ENCODE measurements around the gene TJP1. TPM values are rescaled to one million over a fixed set of nuclear protein-coding genes. Genes with fewer than 3 reads are reported as not detected.

Gene TJP1
- total RNA-seq, 3 donors from 2014 or later (not counting 1 experiment from before 2014, with no cell fraction given) = not detected

DNA sequence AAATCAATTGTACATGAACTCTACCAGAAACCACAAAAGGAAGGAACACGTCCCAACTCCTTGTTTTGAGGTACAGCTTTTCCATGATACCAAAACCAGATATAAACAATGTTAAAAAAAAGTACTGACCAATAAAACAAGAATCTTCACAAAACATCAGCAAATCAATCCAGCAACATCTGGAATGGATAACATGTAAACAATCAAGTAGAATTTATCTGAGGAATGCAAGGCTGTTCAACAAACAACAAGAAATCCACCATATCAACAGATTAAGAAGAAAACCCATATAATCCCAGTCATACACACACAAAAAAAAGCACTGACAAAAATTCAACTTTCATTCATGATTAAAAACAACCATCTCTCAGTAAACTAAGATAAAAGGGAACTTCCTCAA lies 26.7 kb downstream of the TJP1 start:
- Histone ChIP-seq H3K27ac (ENCODE audit: low read length) (no peak overlapping the region), H3K4me1 (ENCODE audit: control insufficient read depth, insufficient read depth, low read length) (no peaks in the 10 kb centered on the region), H3K27me3 (ENCODE audit: control insufficient read depth, insufficient read depth, low read length) (peaks cover 2% of the 10 kb centered on the region), H3K36me3 (ENCODE audit: control insufficient read depth, insufficient read depth, low read length) (no peaks in the 10 kb centered on the region), H3K9me3 (ENCODE audit: control insufficient read depth, insufficient read depth, low read length) (no peaks in the 10 kb centered on the region), H3K4me3 (ENCODE audit: low read length) (no peak overlapping the region)
- Mint-ChIP-seq H3K4me3 (no peak overlapping the region), H3K27me3 (ENCODE audit: low read depth in 2 of 2) (peaks cover 16 to 49% of the 10 kb centered on the region in 2 donors), H3K36me3 (no peaks in the 10 kb centered on the region), H3K9me3 (peaks cover 0 to 2% of the 10 kb centered on the region in 2 donors), H3K4me1 (no peaks in the 10 kb centered on the region), H3K27ac (no peak overlapping the region)
- TF ChIP-seq, protein P1, sequence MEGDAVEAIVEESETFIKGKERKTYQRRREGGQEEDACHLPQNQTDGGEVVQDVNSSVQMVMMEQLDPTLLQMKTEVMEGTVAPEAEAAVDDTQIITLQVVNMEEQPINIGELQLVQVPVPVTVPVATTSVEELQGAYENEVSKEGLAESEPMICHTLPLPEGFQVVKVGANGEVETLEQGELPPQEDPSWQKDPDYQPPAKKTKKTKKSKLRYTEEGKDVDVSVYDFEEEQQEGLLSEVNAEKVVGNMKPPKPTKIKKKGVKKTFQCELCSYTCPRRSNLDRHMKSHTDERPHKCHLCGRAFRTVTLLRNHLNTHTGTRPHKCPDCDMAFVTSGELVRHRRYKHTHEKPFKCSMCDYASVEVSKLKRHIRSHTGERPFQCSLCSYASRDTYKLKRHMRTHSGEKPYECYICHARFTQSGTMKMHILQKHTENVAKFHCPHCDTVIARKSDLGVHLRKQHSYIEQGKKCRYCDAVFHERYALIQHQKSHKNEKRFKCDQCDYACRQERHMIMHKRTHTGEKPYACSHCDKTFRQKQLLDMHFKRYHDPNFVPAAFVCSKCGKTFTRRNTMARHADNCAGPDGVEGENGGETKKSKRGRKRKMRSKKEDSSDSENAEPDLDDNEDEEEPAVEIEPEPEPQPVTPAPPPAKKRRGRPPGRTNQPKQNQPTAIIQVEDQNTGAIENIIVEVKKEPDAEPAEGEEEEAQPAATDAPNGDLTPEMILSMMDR (IDR thresholded peaks at IDR 0.05) = no peak
- intact Hi-C loops (cut with micrococcal nuclease) = no loop called here
- 29% methylated on average over 1 of the region's 1 CpG for WGBS (ENCODE audit: insufficient coverage)
- DNase-seq (no peak), ATAC-seq (no peak)

DNA sequence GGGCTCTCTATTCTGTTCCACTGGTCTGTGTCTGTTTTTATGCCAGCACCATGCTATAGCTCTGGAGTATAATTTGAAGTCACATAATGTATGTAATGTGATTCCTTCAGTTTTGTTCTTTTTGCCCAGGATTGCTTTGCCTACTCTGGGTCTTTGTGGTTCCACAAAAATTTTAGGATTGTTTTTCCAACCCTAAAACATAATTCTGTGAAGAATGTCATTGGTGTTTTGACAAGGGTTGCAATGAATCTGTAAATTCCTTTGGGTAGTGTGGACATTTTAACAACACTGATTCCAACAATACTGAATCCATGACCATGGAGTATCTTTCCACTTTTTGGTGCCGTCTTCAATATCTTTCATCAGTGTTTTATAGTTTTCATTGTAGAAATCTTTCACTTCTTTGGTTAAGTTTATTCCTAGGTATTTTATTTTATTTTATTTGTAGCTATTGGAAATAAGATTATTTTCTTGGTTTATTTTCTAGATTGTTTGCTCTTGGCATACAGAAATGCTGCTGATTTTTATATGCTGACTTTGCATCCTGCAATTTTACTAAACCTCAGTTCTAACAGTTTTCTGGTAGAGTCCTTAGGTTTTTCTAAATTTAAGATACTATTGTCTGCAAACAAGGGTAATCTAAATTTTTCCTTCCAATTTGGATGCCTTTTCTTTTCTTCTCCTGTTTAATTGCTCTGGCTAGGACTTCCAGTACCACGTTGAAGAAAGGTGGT lies 29.7 kb downstream of the TJP1 start:
- ATAC-seq (no peak), DNase-seq (no peak)
- Mint-ChIP-seq H3K4me3 (no peak overlapping the region), H3K4me1 (no peaks in the 10 kb centered on the region), H3K27ac (no peak overlapping the region), H3K36me3 (no peaks in the 10 kb centered on the region), H3K9me3 (peaks cover 0 to 4% of the 10 kb centered on the region in 2 donors), H3K27me3 (ENCODE audit: low read depth in 2 of 2) (peaks cover 19 to 42% of the 10 kb centered on the region in 2 donors)
- Histone ChIP-seq H3K36me3 (ENCODE audit: control insufficient read depth, insufficient read depth, low read length) (no peaks in the 10 kb centered on the region), H3K27me3 (ENCODE audit: control insufficient read depth, insufficient read depth, low read length) (no peaks in the 10 kb centered on the region), H3K9me3 (ENCODE audit: control insufficient read depth, insufficient read depth, low read length) (no peaks in the 10 kb centered on the region), H3K4me3 (ENCODE audit: low read length) (no peak overlapping the region), H3K4me1 (ENCODE audit: control insufficient read depth, insufficient read depth, low read length) (no peaks in the 10 kb centered on the region), H3K27ac (ENCODE audit: low read length) (no peak overlapping the region)
- TF ChIP-seq, protein P1 (IDR thresholded peaks at IDR 0.05) = no peak
- intact Hi-C loops (cut with micrococcal nuclease) = no loop called here
- no CpG with 5 or more reads among the region's 2 CpGs for WGBS (ENCODE audit: insufficient coverage)

DNA sequence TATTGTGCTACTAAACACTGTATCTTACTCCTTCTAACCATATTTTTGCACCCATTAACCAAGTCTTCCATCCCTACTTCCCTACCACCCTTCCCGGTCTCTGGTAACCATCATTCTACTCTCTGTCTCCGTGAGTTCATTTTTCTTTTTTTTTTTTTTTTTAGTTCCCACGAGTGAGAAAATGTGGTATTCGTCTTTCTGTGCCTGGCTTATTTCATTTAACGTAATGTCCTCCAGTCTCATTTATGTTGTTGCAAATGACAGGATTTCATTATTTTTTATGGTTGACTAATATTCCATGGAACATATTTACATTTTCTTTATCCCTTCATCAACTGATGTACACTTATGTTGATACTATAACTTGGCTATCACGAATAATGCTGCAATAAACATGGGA lies 31.7 kb downstream of the TJP1 start:
- H3K27me3 Mint-ChIP-seq (ENCODE audit: low read depth in 2 of 2) = peaks cover 16 to 44% of the 10 kb centered on the region in 2 donors
- H3K4me3 ChIP-seq (ENCODE audit: low read length) = no peak overlapping the region

More for the DNA sequence above, 31.7 kb downstream of the TJP1 start:
- Histone ChIP-seq H3K36me3 (ENCODE audit: control insufficient read depth, insufficient read depth, low read length) (no peaks in the 10 kb centered on the region), H3K27ac (ENCODE audit: low read length) (no peak overlapping the region), H3K27me3 (ENCODE audit: control insufficient read depth, insufficient read depth, low read length) (no peaks in the 10 kb centered on the region), H3K4me1 (ENCODE audit: control insufficient read depth, insufficient read depth, low read length) (no peaks in the 10 kb centered on the region), H3K9me3 (ENCODE audit: control insufficient read depth, insufficient read depth, low read length) (no peaks in the 10 kb centered on the region)
- H3K9me3 Mint-ChIP-seq = peaks cover 0 to 4% of the 10 kb centered on the region in 2 donors
- no peaks in the 10 kb centered on the region for H3K36me3 Mint-ChIP-seq
- DNase-seq = no peak
- TF ChIP-seq, protein P1 (IDR thresholded peaks at IDR 0.05) = no peak
- intact Hi-C loops (cut with micrococcal nuclease) = no loop called here
- no peak for ATAC-seq
- no peak overlapping the region for H3K27ac Mint-ChIP-seq
- no peak overlapping the region for H3K4me3 Mint-ChIP-seq
- H3K4me1 Mint-ChIP-seq = no peaks in the 10 kb centered on the region
- WGBS (ENCODE audit: insufficient coverage) = 92% methylated on average over 4 of the region's 6 CpGs

Measured in natural killer cell (primary cell).